GM20000 (cell line): Measurements from ENCODE around the gene ZNF831.

Experiments used
- DNase-seq: peaks from one replicate; pipeline ENCODE4 v3.0.0; 2012; ENCODE audit warnings: low spot score
- TF ChIP-seq, protein P1 (sequence below): IDR thresholded peaks from 2 replicates; pipeline ENCODE4 v1.5.1; 2012; ENCODE audit warnings: mild to moderate bottlenecking, control low read depth; ENCODE audit errors: extremely low read depth, missing control alignments

The ZNF831 gene

DNA sequence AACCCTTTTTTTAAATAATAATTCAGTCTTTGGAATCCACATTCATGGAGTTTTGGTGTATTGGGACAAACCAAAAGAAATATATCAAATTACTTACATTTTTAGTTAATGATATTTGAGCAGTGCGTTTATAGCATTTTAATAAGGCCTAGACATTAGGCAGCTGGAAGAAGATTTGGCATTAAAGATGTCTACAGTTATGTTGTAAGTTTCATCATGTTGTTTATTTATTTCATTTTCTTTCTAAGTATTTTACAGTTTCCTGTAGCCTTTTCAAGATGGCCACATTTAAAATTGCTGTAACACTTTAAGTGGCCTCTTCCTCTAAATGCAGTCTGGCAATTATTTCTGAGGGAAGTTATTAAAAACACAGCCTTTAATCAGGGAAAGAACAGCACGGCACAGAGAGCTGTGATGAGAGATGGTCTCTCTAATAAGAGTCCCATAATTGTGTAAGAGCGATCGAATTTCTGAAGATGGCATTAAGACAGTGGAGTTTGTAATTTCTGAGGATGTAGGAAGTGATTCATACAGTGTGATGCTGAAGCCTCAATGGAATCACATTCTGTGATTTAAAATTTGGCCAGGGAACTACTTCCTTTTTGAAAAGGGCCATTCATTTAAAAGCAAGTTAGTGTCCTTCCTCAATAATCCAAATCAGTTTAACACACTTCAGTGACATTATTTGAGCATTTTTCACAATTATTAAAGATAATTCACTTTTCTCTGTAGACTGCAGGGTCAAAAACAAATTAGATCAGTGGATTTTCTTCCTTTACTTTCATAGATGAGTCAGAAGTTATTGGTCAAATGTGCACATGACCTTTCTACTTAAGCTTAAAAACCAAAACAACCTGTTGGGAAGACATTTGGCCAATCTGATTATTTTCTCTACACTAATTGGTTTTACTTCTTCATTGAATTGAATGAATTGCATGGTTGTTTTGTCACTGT, 84.4 kb downstream of the ZNF831 start:
- TF ChIP-seq, protein P1, sequence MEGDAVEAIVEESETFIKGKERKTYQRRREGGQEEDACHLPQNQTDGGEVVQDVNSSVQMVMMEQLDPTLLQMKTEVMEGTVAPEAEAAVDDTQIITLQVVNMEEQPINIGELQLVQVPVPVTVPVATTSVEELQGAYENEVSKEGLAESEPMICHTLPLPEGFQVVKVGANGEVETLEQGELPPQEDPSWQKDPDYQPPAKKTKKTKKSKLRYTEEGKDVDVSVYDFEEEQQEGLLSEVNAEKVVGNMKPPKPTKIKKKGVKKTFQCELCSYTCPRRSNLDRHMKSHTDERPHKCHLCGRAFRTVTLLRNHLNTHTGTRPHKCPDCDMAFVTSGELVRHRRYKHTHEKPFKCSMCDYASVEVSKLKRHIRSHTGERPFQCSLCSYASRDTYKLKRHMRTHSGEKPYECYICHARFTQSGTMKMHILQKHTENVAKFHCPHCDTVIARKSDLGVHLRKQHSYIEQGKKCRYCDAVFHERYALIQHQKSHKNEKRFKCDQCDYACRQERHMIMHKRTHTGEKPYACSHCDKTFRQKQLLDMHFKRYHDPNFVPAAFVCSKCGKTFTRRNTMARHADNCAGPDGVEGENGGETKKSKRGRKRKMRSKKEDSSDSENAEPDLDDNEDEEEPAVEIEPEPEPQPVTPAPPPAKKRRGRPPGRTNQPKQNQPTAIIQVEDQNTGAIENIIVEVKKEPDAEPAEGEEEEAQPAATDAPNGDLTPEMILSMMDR: no peak
- DNase-seq: no peak

DNA sequence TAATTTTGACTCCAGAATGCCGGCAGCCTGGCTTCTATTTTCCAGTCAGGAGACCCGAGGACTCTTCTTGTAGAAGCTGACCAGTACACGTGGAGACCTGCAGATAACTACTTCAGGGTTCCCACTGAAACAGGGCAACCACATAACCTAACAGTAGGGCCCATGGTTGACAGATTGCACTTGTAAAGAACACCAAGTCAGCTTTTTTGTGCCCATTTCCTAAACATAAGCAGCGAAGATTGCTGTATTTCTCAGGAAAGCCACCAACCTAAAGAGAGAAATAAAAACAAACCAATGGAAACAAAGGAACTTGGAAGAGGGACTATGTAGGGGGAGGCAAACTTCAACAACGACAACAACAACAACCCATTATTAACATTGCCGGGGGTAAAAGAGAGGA, 86.7 kb downstream of the ZNF831 start:
- no peak for DNase-seq
- TF ChIP-seq, protein P1: no peak

DNA sequence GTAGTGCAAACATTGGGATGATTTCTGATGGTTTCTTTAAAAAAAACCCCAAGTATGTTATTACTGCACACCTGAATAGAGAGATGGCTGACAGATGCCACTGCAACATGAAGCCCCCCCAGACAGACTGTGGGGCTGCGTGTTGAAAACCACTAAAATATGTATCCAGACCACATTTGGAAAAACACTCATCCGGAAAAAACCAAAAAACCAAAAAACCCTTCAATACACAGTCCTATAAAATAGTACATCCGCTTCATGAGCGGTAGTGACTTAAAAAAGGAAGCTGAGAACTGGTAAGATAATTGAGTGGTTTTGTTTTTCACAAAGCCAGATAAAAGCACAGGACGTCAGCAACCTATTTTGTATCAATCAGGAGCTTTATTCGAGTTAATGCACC, 89.7 kb downstream of the ZNF831 start:
- TF ChIP-seq, protein P1: no peak
- no peak for DNase-seq

GRCh38 chr20:59253779-59254319, 90.2 kb downstream of the ZNF831 start:
- DNase-seq: no peak

GRCh38 chr20:59255256-59255655, 91.6 kb downstream of the ZNF831 start:
- no peak for DNase-seq
- TF ChIP-seq, protein P1: no peak

More at GRCh38 chr20:59253779-59254319, 90.2 kb downstream of the ZNF831 start:
- TF ChIP-seq, protein P1: no peak

DNA sequence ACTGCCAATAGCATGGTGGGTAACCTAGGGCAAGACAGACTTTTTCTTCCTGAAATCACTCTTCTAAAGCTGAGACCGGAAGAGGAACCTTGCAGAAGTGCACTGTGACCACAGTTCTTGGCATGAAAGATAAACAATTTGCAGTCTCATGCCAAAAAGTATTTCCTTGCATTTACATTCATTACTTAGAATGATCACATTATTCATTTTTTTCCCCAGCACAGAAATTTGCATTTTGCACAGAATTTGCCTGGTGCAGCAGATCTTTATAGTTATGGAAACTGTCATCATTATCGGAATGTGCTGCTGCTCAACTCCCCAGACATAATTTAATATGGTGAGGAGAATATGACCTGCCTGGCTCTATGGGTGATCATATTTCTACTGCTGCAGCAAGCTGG, 94.6 kb downstream of the ZNF831 start:
- TF ChIP-seq, protein P1: no peak
- no peak for DNase-seq

GRCh38 chr20:59259946-59260345, 96.3 kb downstream of the ZNF831 start:
- TF ChIP-seq, protein P1: no peak
- no peak for DNase-seq
